Measurements from ENCODE around the gene LDLRAD3. TPM values are rescaled to one million over a fixed set of nuclear protein-coding genes. Genes with fewer than 3 reads are reported as not detected.
A peak's percentile ranks its signal among the peaks of the same experiment; 100 is the strongest.

LDLRAD3 gene
- total RNA-seq, 1 experiment from 2014 or later = 12.1 TPM

DNA sequence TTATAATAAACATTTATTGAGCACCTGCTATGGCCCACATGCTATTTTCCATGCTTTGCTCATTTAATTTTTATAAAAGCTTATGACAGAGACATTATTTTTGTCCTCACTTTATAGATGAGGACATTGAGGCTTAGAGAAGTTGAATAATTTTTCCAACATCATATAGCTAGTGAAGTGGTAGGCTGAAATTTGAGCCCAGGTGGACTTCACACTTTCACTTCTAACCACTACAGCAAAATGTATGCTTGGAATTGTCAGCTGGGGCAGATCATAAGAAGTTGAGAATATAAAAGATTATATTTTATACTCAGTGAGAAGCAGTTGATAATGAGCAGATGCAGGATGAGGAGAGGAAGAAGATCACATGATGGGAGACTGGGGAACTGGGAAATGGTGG, 146.1 kb downstream of the LDLRAD3 start:
- H3K9me3 Mint-ChIP-seq = peaks cover 15 to 16% of the 10 kb centered on the region in 2 experiments
- peak overlapping the region in 2 of 3 experiments; percentile 27 to 28; a peak in 3 of 7 replicates for H3K27ac Mint-ChIP-seq
- H3K4me1 ChIP-seq (ENCODE audit: insufficient read depth, low read length) = peaks cover 11% of the 10 kb centered on the region
- no peak overlapping the region for H3K23ac ChIP-seq (ENCODE audit: insufficient read length, low read depth, low read length)
- H3K79me1 ChIP-seq (ENCODE audit: insufficient read depth, low read depth, low read length, poor library complexity, severe bottlenecking) = no peaks in the 10 kb centered on the region
- no peaks in the 10 kb centered on the region for H3K27me3 ChIP-seq (ENCODE audit: insufficient read depth, low read length)
- no peaks in the 10 kb centered on the region for H3K79me2 ChIP-seq (ENCODE audit: insufficient read depth, low read length)
- peaks cover 11% of the 10 kb centered on the region for H3K9me3 ChIP-seq (ENCODE audit: control insufficient read depth, low read depth, low read length)
- no peak overlapping the region for H3T11ph ChIP-seq (ENCODE audit: low read length)
- H3K9ac ChIP-seq (ENCODE audit: extremely low read depth, insufficient read length, low read length) = no peak overlapping the region
- no peak overlapping the region for H2BK20ac ChIP-seq (ENCODE audit: low read depth, low read length, poor library complexity, severe bottlenecking)
- H3K18ac ChIP-seq (ENCODE audit: insufficient read length, low read depth, low read length) = peak overlapping the region; percentile 56
- H2AK5ac ChIP-seq (ENCODE audit: insufficient read length, low read length) = no peak overlapping the region
- no peaks in the 10 kb centered on the region for H3K23me2 ChIP-seq (ENCODE audit: insufficient read length, low read depth, low read length, poor library complexity, severe bottlenecking)
- no peak overlapping the region for H3K27ac ChIP-seq (ENCODE audit: insufficient read length, low read depth, low read length)
- no peak overlapping the region for H3K4ac ChIP-seq (ENCODE audit: low read depth, low read length)
- H2AFZ ChIP-seq (ENCODE audit: low read length) = no peak overlapping the region
- no peak overlapping the region for H4K5ac ChIP-seq (ENCODE audit: insufficient read length, low read depth, low read length)
- no peak overlapping the region for H3K56ac ChIP-seq (ENCODE audit: insufficient read length, low read depth, low read length)
- no peak overlapping the region for H2BK15ac ChIP-seq (ENCODE audit: low read depth, low read length)
- no peak overlapping the region for H4K91ac ChIP-seq (ENCODE audit: insufficient read length, low read depth, low read length)
- no peaks in the 10 kb centered on the region for H4K20me1 ChIP-seq (ENCODE audit: control insufficient read depth, insufficient read depth, insufficient read length)
- H3K4me3 Mint-ChIP-seq = no peak overlapping the region
- peaks cover 52 to 56% of the 10 kb centered on the region in 2 experiments for H3K4me1 Mint-ChIP-seq
- TF ChIP-seq, protein P1, sequence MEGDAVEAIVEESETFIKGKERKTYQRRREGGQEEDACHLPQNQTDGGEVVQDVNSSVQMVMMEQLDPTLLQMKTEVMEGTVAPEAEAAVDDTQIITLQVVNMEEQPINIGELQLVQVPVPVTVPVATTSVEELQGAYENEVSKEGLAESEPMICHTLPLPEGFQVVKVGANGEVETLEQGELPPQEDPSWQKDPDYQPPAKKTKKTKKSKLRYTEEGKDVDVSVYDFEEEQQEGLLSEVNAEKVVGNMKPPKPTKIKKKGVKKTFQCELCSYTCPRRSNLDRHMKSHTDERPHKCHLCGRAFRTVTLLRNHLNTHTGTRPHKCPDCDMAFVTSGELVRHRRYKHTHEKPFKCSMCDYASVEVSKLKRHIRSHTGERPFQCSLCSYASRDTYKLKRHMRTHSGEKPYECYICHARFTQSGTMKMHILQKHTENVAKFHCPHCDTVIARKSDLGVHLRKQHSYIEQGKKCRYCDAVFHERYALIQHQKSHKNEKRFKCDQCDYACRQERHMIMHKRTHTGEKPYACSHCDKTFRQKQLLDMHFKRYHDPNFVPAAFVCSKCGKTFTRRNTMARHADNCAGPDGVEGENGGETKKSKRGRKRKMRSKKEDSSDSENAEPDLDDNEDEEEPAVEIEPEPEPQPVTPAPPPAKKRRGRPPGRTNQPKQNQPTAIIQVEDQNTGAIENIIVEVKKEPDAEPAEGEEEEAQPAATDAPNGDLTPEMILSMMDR (conservative IDR thresholded peaks at IDR 0.05) = no peak
- H2BK5ac ChIP-seq (ENCODE audit: insufficient read length, low read length) = no peak overlapping the region
- DNase-seq = no peak
- no peak overlapping the region for H4K8ac ChIP-seq (replicated peaks; ENCODE audit: insufficient read length, low read depth, low read length)
- H3K36me3 Mint-ChIP-seq (ENCODE audit: insufficient read depth in 1 of 3, low read depth in 3 of 3) = peaks cover 24 to 40% (median 27%) of the 10 kb centered on the region in 3 experiments
- H3K14ac ChIP-seq (ENCODE audit: insufficient read depth, low read length) = no peak overlapping the region
- H3K27me3 Mint-ChIP-seq (ENCODE audit: low read depth) = no peaks in the 10 kb centered on the region
- H2BK120ac ChIP-seq (ENCODE audit: low read depth, low read length, poor library complexity, severe bottlenecking) = no peak overlapping the region
- no peak overlapping the region for H3K4me2 ChIP-seq (ENCODE audit: insufficient read depth, insufficient read length, low read length)
- H2BK12ac ChIP-seq (ENCODE audit: insufficient read length, low read depth, low read length) = no peak overlapping the region
